ENCODE data around the gene AFF3. TPM values are rescaled to one million over a fixed set of nuclear protein-coding genes. Genes with fewer than 3 reads are reported as not detected.
A peak's percentile ranks its signal among the peaks of the same experiment; 100 is the strongest.

Gene AFF3
- total and polyA plus RNA-seq, 2 of the 4 experiments (the other 2 are of a cell fraction): 12.9 to 14.3 TPM

DNA sequence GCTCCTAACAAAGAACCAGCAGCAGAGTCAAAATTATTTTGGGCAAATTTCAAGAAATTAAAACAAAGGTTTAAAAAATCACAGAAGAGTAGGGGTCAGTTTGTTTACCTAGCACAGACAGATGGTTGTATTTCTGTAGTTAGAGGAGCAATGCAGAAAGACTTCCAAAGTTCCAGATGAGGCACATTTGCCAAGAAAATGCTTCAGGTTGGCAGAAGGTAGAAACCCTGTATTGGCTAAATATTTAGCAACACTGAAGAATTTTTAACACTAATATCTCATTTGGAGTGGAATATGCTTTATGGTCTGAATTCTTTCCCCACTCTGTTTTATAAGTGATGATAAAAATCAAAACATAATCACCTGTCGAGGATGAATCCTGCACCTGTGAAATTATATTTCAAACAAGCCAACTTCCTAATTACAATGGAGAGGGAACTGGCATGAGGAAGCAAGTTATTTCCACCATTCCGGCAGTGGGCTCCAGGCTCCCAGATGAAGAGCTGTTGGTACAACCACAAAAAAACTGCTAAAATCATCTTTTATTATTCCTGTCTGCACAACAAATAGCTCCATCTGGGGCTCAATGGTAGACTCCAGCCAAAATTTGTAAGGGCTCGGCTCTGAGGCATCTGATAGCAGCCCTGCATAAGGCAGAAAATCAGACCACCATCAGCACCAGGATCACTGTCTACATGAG, 366.0 kb downstream of the AFF3 start (continued):
- TF ChIP-seq FOS (IDR thresholded peaks at IDR 0.05; ENCODE audit: low read depth, low read length) (no peak), MAFK (IDR thresholded peaks at IDR 0.05; ENCODE audit: low read depth, low read length) (no peak), RFX5 (IDR thresholded peaks at IDR 0.05; ENCODE audit: low read depth, low read length) (no peak), POLR2A (IDR thresholded peaks at IDR 0.05; ENCODE audit: low read depth, low read length) (no peak), MAZ (IDR thresholded peaks at IDR 0.05; ENCODE audit: borderline replicate concordance, low read depth, low read length) (no peak), CEBPB (IDR thresholded peaks at IDR 0.05; ENCODE audit: low read depth, low read length) (no peak)

- Histone ChIP-seq H3K4me1 (ENCODE audit: control insufficient read depth, insufficient read depth, low read length) (peaks cover 9% of the 10 kb centered on the region), H3K18ac (ENCODE audit: low read depth, low read length) (peak overlapping the region; percentile 90; the same call in 1 of the 2 replicates), H2AFZ (replicated peaks; ENCODE audit: low read length, poor library complexity) (peak overlapping the region; percentile 79), H4K5ac (ENCODE audit: low read depth, low read length) (peak overlapping the region; percentile 45; the same call in 1 of the 2 replicates), H4K91ac (ENCODE audit: insufficient read depth, low read depth, low read length) (peak overlapping the region; percentile 74), H3K23ac (ENCODE audit: low read depth, low read length) (no peak overlapping the region), H4K20me1 (ENCODE audit: insufficient read depth, low read length) (no peaks in the 10 kb centered on the region), H3K27me3 (ENCODE audit: control insufficient read depth, insufficient read depth, low read length) (no peaks in the 10 kb centered on the region), H3K14ac (replicated peaks; ENCODE audit: low read depth, low read length) (peak overlapping the region; percentile 88), H3K9ac (ENCODE audit: low read depth, low read length) (no peak overlapping the region), H4K8ac (ENCODE audit: low read depth in 2 of 2, low read length in 2 of 2) (peak overlapping the region; percentile 38 to 85; a peak in 3 of 4 replicates), H3K4me2 (ENCODE audit: low read depth, low read length) (peak overlapping the region; percentile 65; the same call in 1 of the 2 replicates), H2AK9ac (replicated peaks; ENCODE audit: low read depth, low read length, poor library complexity) (no peak overlapping the region), H3K4me3 (ENCODE audit: insufficient read depth, low read depth, low read length) (no peak overlapping the region), H2BK20ac (ENCODE audit: low read depth, low read length) (peak overlapping the region; percentile 81; the same call in 1 of the 2 replicates), H2BK120ac (ENCODE audit: low read depth, low read length) (peak overlapping the region; percentile 90), H2AK5ac (ENCODE audit: low read depth, low read length) (peak overlapping the region; percentile 90), H2BK15ac (ENCODE audit: low read depth, low read length) (peak overlapping the region; percentile 78; the same call in 1 of the 3 replicates), H3K9me3 (ENCODE audit: control insufficient read depth, insufficient read depth, low read length) (peaks cover 7% of the 10 kb centered on the region), H3K79me1 (ENCODE audit: low read depth in 1 of 2, low read length in 2 of 2) (peaks cover 26 to 39% of the 10 kb centered on the region in 2 experiments), H3K36me3 (ENCODE audit: control insufficient read depth, insufficient read depth, low read length) (peaks cover 6% of the 10 kb centered on the region; the same call in 1 of the 2 replicates), H3K56ac (ENCODE audit: extremely low read depth, insufficient read depth, low read length) (peak overlapping the region; percentile 65; the same call in 1 of the 2 replicates), H3K9me1 (ENCODE audit: insufficient read depth, low read length) (peaks cover 18% of the 10 kb centered on the region), H3K27ac (ENCODE audit: insufficient read depth, low read length) (peak overlapping the region; percentile 82), H3K4ac (ENCODE audit: low read depth, low read length) (peak overlapping the region; percentile 91), H2BK5ac (ENCODE audit: low read depth, low read length, poor library complexity, severe bottlenecking) (peak overlapping the region; percentile 87)
- no TSS peak for BruUV-seq (replicated peaks)
- dilution Hi-C loops (cut with HindIII; ENCODE audit: low sequenced_read_pairs, unreplicated experiment): no loop called here
- peak; percentile 81 for DNase-seq
- intact Hi-C loops (cut with micrococcal nuclease): no loop called here
- CTCF ChIA-PET: no interaction called here
- WGBS, 2 experiments (ENCODE audit: extremely low coverage in 2 of 2, insufficient read length in 1 of 2): no CpG with 5 or more reads among the region's 4 CpGs
- ATAC-seq (ENCODE audit: low read depth): peak; percentile 88
- POLR2A ChIA-PET (ENCODE audit: unreplicated experiment): no interaction called here
- in situ Hi-C loops (cut with MboI; ENCODE audit: low sequenced_read_pairs): no loop called here
- no peak for TF ChIP-seq BHLHE40 (IDR thresholded peaks at IDR 0.05; ENCODE audit: low read depth, low read length)
- no peak for TF ChIP-seq CHD1 (IDR thresholded peaks at IDR 0.05; ENCODE audit: low read depth, low read length)
- TF ChIP-seq RCOR1 (IDR thresholded peaks at IDR 0.05; ENCODE audit: insufficient replicate concordance, low read length): no peak
- no peak for TF ChIP-seq RFX5 (IDR thresholded peaks at IDR 0.05; ENCODE audit: low read depth, low read length)
- no peak for TF ChIP-seq MXI1 (IDR thresholded peaks at IDR 0.05; ENCODE audit: borderline replicate concordance, low read depth, low read length)
- no peak for TF ChIP-seq USF2 (IDR thresholded peaks at IDR 0.05; ENCODE audit: low read depth, low read length)
- TF ChIP-seq POLR2A (IDR thresholded peaks at IDR 0.05; ENCODE audit: low read depth, low read length): no peak
- no peak for TF ChIP-seq CEBPB (IDR thresholded peaks at IDR 0.05; ENCODE audit: low read depth, low read length)
- no peak for TF ChIP-seq ELK1 (IDR thresholded peaks at IDR 0.05; ENCODE audit: borderline replicate concordance, low read depth, low read length)
- TF ChIP-seq NFE2L2 (IDR thresholded peaks at IDR 0.05; ENCODE audit: low read depth, low read length): no peak
- TF ChIP-seq MAZ (IDR thresholded peaks at IDR 0.05; ENCODE audit: borderline replicate concordance, low read depth, low read length): no peak
- TF ChIP-seq FOS (IDR thresholded peaks at IDR 0.05; ENCODE audit: low read depth, low read length): no peak
- no peak for TF ChIP-seq SMC3 (IDR thresholded peaks at IDR 0.05; ENCODE audit: low read depth, low read length)
Measured at GRCh38 chr2:99775585-99775984, 366.8 kb downstream of the AFF3 start.

Measured in IMR-90 (cell line).